HCEC 1CT (cell line): ENCODE data around the gene SDF4.

Source experiments
- DNase-seq: peaks from one replicate; pipeline ENCODE4 v3.0.0-alpha.2; 2017

Gene SDF4

GRCh38 chr1:1210726-1211540 lies 20.9 kb downstream of the SDF4 start:
- DNase-seq: no peak

- DNase-seq: no peak
Measured at GRCh38 chr1:1208713-1209433, 22.9 kb downstream of the SDF4 start.

DNA sequence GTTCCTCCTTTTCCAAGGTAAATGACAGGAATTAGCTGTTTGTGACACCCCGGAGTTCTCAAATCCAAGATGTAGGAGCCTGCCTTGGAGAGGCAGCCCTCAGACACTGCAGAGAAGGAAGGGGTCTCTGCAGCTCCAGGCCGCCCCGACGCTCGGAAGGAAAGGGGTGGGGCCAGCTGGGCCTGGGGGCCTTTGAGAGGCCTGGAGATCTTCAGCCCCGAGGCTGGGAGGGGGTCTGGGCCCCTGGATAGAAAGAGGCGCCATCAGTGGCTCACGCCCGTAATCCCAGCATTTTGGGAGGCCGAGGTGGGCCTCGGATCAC lies 24.3 kb downstream of the SDF4 start:
- DNase-seq: no peak

DNA sequence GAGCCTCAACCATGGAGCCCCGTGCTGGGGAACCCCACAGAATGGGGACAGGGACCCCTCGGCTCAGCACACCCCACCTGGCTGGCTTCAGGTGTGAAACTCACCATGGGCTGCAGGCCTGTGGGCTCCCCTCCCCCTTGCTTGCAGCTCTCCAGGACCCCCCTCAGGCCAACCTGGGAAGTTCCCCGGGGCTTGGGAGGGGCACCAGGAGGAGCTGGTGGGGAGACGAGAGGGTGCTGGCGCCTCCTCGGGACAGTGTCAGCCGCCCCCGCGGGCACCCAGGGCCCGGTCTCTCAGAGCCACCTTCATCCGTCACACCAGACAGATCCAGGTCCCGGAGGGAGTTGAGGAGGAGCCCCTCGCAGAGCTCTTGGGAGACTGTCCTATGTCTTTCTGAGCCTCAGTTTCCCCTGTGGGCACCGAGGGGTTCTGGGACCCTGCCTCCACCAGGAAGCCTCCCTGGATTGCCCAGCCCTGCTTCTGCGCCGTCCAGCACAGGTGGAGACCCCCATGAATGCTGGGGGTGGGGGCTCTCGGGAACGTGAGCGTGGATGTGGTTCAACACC lies 24.8 kb downstream of the SDF4 start:
- no peak for DNase-seq

- no peak for DNase-seq
Measured at GRCh38 chr1:1206376-1206965, 25.3 kb downstream of the SDF4 start, which contains the start of gene TNFRSF18. Gene TNFRSF18, minus strand, starts transcription at chr1:1206592. Its CDS starts 21 bp downstream, at chr1:1206571.

- no peak for DNase-seq
Measured at GRCh38 chr1:1205769-1206375, 25.9 kb downstream of the SDF4 start.

GRCh38 chr1:1204998-1205768 lies 26.6 kb downstream of the SDF4 start:
- no peak for DNase-seq

DNA sequence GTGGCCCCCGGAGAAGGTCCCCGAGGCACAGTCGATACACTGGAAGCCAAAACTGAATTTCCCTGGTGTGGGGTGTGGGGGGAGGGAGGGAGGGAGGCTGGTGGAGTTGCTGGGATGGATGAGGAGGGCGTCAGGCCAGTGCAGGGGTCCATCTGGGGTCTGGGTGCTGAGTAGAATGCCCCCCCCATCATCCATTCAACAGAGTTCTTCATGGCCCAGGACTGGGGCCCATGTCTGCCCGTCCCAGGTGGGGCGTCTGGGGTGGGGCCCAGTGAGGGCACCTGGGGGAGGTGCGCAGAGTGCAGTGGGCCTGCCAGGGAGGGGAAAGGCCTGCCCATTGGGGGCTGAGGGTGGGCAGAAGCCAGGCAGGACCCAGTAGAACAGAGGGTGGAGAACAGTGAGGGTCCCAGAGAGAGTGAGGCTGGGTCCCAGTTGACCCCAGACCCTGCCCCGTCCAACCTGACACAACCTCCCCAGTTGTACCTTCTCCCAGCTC lies 27.3 kb downstream of the SDF4 start:
- no peak for DNase-seq

DNA sequence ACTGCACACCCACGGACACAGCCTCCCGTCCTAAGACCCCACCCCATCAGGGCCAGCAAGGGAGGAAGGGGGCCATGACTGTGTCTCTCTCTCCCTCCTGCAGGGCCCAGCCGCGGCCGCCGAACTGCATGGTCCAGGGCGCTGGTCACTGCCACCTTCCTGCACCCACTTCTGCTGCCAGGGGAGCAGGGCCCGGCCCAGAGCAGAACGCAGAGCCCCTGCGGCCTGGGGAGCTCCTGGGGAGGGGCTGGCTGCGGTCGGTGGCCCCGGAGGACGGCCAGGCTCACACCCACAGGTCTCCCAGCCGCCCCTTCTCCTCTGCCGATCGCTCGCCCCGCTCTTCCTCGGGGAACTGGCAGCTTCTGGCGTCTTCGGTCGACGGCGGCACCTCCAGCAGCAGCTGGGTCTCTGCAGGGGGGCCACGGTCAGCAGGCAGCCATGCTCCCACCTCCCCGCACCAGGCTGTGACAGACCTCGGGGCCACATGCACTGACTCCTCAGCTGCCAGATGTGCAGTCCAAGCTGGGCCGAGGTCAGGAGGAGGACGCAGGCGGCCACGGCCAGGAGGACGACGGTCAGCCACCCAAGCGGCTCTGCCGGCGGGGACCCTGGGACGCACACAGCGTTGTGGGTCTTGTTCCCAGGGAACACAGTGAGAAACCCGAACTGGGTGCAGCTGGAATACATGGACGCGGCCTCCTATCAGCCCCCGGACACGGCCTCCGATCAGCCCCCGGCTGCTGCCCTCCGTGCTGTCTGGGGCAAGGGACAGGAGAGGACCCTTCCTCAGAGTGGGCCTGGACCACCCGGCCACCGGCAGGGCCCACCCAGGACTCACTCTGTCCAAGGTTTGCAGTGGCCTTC lies 28.0 kb downstream of the SDF4 start:
- no peak for DNase-seq

GRCh38 chr1:1202831-1203560 lies 28.8 kb downstream of the SDF4 start:
- no peak for DNase-seq

- no peak for DNase-seq
Measured at GRCh38 chr1:1200876-1201810, 30.7 kb downstream of the SDF4 start.

- DNase-seq: no peak
Measured at GRCh38 chr1:1199961-1200875, 31.6 kb downstream of the SDF4 start.

- no peak for DNase-seq
Measured at GRCh38 chr1:1199141-1199960, 32.5 kb downstream of the SDF4 start.

DNA sequence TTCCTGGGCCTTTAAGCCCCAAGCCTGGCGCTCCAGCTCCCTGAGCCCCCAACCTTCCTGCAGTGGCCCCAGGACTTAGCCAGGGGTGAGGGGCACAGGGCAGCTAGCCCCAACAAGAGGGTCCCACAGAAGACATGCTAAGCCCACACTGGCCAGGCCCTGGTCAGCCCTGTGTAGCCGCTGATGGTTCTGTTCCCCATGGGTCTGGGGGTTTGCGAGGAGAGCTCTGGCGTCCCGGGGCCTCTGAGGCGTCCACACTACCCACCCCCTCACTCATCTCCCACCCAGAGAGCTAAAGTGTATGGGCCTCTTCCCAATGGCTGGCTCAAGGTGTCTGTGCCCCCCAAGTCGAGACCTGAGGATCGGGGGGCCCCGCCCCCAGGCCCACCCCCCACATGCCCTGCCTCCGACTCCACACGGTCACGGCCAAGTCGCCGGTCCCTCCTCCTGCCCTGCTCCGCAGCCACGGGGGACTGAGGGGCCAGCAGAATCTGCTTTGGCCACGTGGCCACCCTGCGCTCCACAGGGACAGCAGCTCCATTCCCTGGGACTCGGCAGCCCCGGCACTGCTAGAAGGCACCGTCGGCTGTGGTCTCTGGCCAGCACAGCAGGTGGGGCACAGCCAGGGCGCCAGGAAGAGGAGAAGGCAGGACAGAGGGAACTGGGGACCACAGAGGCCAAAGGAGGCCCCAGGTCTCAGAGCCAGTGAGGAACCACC lies 33.2 kb downstream of the SDF4 start:
- DNase-seq: no peak

DNA sequence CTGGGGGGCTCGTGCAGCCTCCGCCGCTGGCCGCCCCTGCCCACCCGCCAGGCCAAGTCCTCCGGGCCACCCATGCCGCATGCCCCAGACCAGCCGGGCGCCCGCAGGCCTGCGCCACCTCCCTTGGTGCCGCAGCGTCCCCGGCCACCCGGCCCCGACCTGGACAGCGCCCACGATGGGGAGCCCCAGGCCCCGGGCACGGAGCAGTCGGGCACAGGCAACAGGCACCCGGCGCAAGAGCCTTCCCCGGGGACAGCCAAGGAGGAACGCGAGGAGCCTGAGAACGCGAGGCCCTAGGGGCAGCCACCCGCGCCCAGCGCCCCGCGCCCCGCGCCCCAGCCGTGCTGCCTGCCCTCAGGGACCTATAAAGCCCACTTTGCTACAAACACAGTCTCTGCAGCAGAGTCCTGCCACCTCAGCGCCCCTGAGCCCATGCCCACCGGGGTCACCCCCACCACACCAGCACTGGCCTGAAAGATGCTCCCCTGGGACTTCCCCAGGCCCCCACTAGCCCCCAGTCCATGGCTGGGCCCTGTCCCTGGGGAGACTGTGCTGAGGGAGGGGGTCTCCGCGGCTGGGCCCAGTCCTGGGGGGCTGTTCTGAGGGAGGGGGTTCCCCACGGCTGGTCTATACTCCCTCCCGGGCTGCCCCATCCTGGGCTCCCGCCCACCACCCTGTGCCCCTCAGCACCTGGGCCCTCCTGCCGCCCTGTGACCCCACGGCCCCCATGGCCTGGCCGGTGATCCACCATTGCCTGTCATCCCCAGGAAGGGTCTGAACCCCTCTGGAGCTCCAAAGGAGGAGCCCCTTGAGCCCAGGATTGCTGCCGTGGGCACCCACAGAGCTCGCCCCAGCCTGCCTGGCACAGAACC lies 34.0 kb downstream of the SDF4 start:
- DNase-seq: no peak

GRCh38 chr1:1197188-1197500 lies 34.7 kb downstream of the SDF4 start:
- DNase-seq: no peak
